C4-2B (cell line): ENCODE data around the gene SLC7A8.

Experiments used
- CTCF ChIP-seq: fragments of 450-650 bp; conservative IDR thresholded peaks from 2 replicates; pipeline ENCODE4 v1.5.1; 2017; ENCODE audit warnings: mild to moderate bottlenecking
- ZFX ChIP-seq: fragments of 450-650 bp; IDR thresholded peaks from 2 replicates; pipeline ENCODE4 v1.6.1; 2017

DNA sequence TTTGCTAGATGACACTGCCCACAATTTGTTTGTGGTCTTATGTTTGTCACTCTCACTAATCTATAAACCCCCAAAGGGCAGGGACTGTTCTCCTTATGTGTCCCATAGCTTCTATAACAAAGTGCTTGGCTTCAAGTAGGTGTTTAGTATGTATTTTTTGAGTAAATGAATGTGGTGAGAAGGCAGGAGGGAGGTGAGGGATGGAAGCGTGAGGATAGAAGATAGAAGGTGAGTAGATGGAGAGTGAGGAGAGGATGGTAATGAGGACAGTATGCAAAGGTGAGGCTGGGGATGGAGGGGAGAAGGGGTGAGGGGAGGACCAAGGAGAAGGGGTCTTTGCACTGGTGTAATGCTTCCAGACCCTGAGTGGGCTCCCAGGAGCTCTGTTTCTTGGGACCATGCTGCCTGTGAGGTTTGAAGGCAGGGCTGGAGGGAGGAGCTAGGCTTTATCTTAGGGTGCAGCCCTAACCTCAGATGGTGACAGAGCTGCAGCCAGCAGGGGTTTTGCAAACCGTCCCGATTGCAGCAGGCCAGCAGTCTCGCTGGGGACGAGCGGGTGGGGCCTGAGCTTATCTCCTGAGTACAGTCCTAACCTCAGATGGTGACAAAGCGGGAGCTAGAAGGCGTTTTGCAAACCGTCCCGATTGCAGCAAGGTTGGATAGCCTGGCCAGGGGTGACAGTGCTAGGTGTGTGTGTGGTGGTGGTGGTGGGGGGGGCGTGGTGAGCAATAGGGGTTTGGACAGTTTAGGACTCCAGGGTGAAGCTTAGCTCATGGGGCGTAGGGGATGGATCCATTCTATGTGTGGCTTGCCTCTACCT lies 70.9 kb downstream of the SLC7A8 start:
- TF ChIP-seq CTCF (no peak), ZFX (no peak)
